Liver (tissue), 10 donors: ENCODE measurements around the gene ADAMTS7. TPM values are rescaled to one million over a fixed set of nuclear protein-coding genes. Genes with fewer than 3 reads are reported as not detected.

Experiments used
- DNase-seq: peaks from one replicate; pipeline ENCODE4 v3.0.0-alpha.2; 2017; ENCODE audit warnings: low spot score
- H3K27ac ChIP-seq, 2 donors: one replicate each; pipeline ENCODE4 v1.7.0; 2013; ENCODE audit warnings: inconsistent platforms in 2 of 2, low read length in 2 of 2, control low read depth in 1 of 2, low read depth in 1 of 2, mild to moderate bottlenecking in 1 of 2
- H3K27me3 ChIP-seq, 4 donors: one replicate each; pipeline versions ENCODE4 v1.6.1 to v1.7.0; 2013; ENCODE audit warnings: low read length in 3 of 4, inconsistent platforms in 1 of 4, mild to moderate bottlenecking in 1 of 4, moderate library complexity in 1 of 4; ENCODE audit not compliant: control insufficient read depth in 4 of 4, insufficient read depth in 4 of 4
- H3K36me3 ChIP-seq, 4 donors: one replicate each; pipeline versions ENCODE4 v1.6.1 to v1.7.0; 2013; ENCODE audit warnings: low read length in 3 of 4, mild to moderate bottlenecking in 3 of 4, low read depth in 1 of 4, moderate library complexity in 1 of 4; ENCODE audit not compliant: control insufficient read depth in 4 of 4, insufficient read depth in 3 of 4
- H3K4me1 ChIP-seq, 4 donors: one replicate each; pipeline versions ENCODE4 v1.6.1 to v1.7.0; 2013; ENCODE audit warnings: low read length in 3 of 4, mild to moderate bottlenecking in 3 of 4, moderate library complexity in 1 of 4; ENCODE audit not compliant: control insufficient read depth in 4 of 4, insufficient read depth in 4 of 4
- H3K4me3 ChIP-seq, 3 donors: one replicate each; pipeline versions ENCODE4 v1.6.1 to v1.7.0; 2013; ENCODE audit warnings: low read length in 3 of 3, control low read depth in 1 of 3, low read depth in 1 of 3, mild to moderate bottlenecking in 1 of 3
- H3K9ac ChIP-seq, 2 donors: one replicate each; pipeline ENCODE4 v1.7.0; 2013; ENCODE audit warnings: low read length in 2 of 2, mild to moderate bottlenecking in 2 of 2, moderate library complexity in 2 of 2, control low read depth in 1 of 2, low read depth in 1 of 2
- H3K9me3 ChIP-seq, 4 donors: one replicate each; pipeline versions ENCODE4 v1.6.1 to v1.7.0; 2013; ENCODE audit warnings: low read length in 3 of 4; ENCODE audit not compliant: control insufficient read depth in 4 of 4
- EGR1 ChIP-seq, 2 donors: IDR thresholded peaks; 2 replicates each; pipeline ENCODE4 v1.6.1; 2016 to 2018; ENCODE audit warnings: antibody characterized with exemption in 2 of 2, low read depth in 2 of 2
- GABPA ChIP-seq, 2 donors: IDR thresholded peaks in 1 of 2; conservative IDR thresholded peaks in 1 of 2; 2 replicates each; pipeline ENCODE4 v1.6.1; 2016; ENCODE audit warnings: antibody characterized with exemption in 2 of 2, mild to moderate bottlenecking in 1 of 2, moderate library complexity in 1 of 2
- HNF4G ChIP-seq: IDR thresholded peaks from 2 replicates; pipeline ENCODE4 v1.6.1; 2016; ENCODE audit warnings: antibody characterized with exemption
- RAD21 ChIP-seq, 2 donors: IDR thresholded peaks; 2 replicates each; pipeline ENCODE4 v1.6.1; 2016; ENCODE audit warnings: antibody characterized with exemption in 2 of 2, mild to moderate bottlenecking in 2 of 2
- YY1 ChIP-seq: IDR thresholded peaks from 2 replicates; pipeline ENCODE4 v1.6.1; 2016; ENCODE audit warnings: antibody characterized with exemption, mild to moderate bottlenecking
- WGBS: extraction: QIAGEN DNeasy Blood & Tissue Kit; methylation state at CpG from one replicate; pipeline ENCODE4 v1.1.7; 2013; 5-methylcytosine and 5-hydroxymethylcytosine counted together
- polyA plus RNA-seq, 2 donors: library from polyadenylated mRNA; stranded (reverse) in 1 of 2; unstranded in 1 of 2; fragments of 200-250 nt in 1 of 2; fragments of >200 nt in 1 of 2; fragmentation: Nextera tagmentation in 1 of 2; extraction: Ambion mirVana in 1 of 2; gene quantifications; one replicate each; pipeline versions ENCODE4 v1.2.1 to v1.2.3, GENCODE V29; 2013 to 2015
- small RNA-seq: library from RNA; depleted of rRNA; stranded (forward); fragments of <200 nt; gene quantifications from one replicate; pipeline ENCODE3, GENCODE V24; 2014
- total RNA-seq, 2 donors: library from RNA; depleted of rRNA; stranded (reverse); fragments of >200 nt; gene quantifications; one replicate each; pipeline ENCODE4 v1.2.3, GENCODE V29; 2014
- TF ChIP-seq, protein P1 (sequence below): IDR thresholded peaks from 2 replicates; pipeline ENCODE4 v1.6.1; 2016; ENCODE audit warnings: antibody characterized with exemption
- TF ChIP-seq, protein P2 (sequence below): fragments of 150-350 bp; IDR thresholded peaks from 2 replicates; pipeline ENCODE4 v1.5.1; 2017; ENCODE audit warnings: improper control_type of control experiment, low read depth, low read length; ENCODE audit not compliant: missing input control
- donor health status: healthy.
- donor health status: healthy.
- donor health status: healthy.
- donor health status: healthy.
- donor health status: healthy.

The ADAMTS7 gene
- total and polyA plus RNA-seq, 4 donors = 0.13 to 2.4 (median 1.3) TPM

DNA sequence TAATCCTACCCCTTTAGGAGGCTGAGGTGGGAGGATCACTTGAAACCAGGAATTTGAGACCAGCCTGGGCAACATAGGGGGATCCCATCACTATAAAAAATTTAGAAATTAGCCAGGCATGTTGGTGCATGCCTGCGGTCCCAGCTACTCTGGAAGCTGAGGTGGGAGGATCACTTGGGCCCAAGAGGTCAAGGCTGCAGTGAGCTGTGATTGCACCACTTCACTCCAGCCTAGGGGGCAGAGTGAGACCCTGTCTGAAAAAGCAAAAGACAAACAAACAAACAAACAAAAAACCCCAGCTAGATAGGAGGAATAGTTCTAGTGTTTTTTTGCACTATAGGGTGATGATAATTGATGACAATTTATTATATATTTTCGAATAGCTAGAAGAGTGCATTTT lies 99.6 kb downstream of the ADAMTS7 start (continued):
- TF ChIP-seq EGR1 (IDR thresholded peaks at IDR 0.05; ENCODE audit: low read depth in 2 of 2) (no peak), GABPA (IDR thresholded peaks at IDR 0.05 in 1 of 2, conservative IDR thresholded peaks at IDR 0.05 in 1 of 2) (no peak), YY1 (no peak)
- TF ChIP-seq, protein P1, sequence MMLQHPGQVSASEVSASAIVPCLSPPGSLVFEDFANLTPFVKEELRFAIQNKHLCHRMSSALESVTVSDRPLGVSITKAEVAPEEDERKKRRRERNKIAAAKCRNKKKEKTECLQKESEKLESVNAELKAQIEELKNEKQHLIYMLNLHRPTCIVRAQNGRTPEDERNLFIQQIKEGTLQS = no peak

DNA sequence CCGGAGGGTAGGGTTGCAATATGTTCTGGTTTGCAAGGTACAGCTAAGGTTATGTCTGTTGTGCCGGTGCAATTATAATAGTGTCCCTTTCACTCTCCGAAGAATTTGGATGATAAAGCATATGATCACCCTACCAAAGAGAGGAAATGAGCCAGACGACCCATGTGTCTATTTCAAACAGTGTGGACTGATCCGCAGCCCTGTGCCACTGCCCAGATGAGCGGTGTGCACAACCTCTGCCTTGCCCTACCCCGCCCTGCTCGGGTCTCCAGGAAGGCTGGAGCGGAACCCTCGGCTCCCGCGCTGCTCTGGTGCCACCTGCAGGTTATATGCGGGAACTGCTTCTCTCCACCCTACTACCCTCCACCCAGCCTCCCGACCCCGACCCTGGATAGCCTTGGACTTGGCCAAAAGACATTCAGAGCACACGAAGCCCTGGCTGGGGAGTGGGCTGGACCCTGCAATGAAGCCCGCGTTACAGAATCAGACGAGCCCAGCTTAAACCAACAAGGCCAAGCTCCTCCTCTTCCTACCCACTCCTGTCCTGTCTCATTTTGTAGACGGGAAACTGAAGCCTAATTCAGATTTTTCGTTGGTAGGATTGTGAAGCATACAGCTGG lies 101.9 kb downstream of the ADAMTS7 start:
- Histone ChIP-seq H3K4me1 (peaks cover 0 to 9% (median 4%) of the 10 kb centered on the region in 4 donors), H3K36me3 (no peaks in the 10 kb centered on the region), H3K9ac (no peak overlapping the region), H3K4me3 (peak overlapping the region in 1 of 3 donors; percentile 18), H3K27me3 (no peaks in the 10 kb centered on the region), H3K9me3 (no peaks in the 10 kb centered on the region), H3K27ac (no peak overlapping the region)
- DNase-seq = peak; percentile 77
- 6% methylated on average over 21 of the region's 21 CpGs for WGBS
- TF ChIP-seq RAD21 (IDR thresholded peaks at IDR 0.05) = peak; percentile 95 to 97
- no peak for TF ChIP-seq HNF4G
- TF ChIP-seq, protein P2, sequence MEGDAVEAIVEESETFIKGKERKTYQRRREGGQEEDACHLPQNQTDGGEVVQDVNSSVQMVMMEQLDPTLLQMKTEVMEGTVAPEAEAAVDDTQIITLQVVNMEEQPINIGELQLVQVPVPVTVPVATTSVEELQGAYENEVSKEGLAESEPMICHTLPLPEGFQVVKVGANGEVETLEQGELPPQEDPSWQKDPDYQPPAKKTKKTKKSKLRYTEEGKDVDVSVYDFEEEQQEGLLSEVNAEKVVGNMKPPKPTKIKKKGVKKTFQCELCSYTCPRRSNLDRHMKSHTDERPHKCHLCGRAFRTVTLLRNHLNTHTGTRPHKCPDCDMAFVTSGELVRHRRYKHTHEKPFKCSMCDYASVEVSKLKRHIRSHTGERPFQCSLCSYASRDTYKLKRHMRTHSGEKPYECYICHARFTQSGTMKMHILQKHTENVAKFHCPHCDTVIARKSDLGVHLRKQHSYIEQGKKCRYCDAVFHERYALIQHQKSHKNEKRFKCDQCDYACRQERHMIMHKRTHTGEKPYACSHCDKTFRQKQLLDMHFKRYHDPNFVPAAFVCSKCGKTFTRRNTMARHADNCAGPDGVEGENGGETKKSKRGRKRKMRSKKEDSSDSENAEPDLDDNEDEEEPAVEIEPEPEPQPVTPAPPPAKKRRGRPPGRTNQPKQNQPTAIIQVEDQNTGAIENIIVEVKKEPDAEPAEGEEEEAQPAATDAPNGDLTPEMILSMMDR = peak; percentile 87

Small RNA genes lying within 50 kb of the gene (small RNA-seq; reads per million reads assigned to genes)
- gene AC022748.3 = not detected

Other genes starting within 250 kb of the ADAMTS7 start
- gene CHRNA5, start 245.9 kb downstream of the ADAMTS7 start, total RNA-seq = under 1 TPM; 0.17 to 0.56 TPM
- gene CHRNA5, start 245.9 kb downstream of the ADAMTS7 start, polyA plus RNA-seq = under 1 TPM; 0.31 to 0.40 TPM
- not detected for gene CHRNA3, start 190.5 kb downstream of the ADAMTS7 start, total RNA-seq
- gene CHRNA3, start 190.5 kb downstream of the ADAMTS7 start, polyA plus RNA-seq = not detected
- not detected for gene CHRNB4, start 170.3 kb downstream of the ADAMTS7 start, total RNA-seq
- not detected for gene CHRNB4, start 170.3 kb downstream of the ADAMTS7 start, polyA plus RNA-seq
- 100 to 1,000 TPM; 120 to 134 TPM for gene MORF4L1, start 61.4 kb upstream of the ADAMTS7 start, total RNA-seq
- 100 to 1,000 TPM in 1 of 2 donors, 10 to 100 TPM in 1; 67.5 to 127 TPM for gene MORF4L1, start 61.4 kb upstream of the ADAMTS7 start, polyA plus RNA-seq
- gene CTSH, start 133.6 kb upstream of the ADAMTS7 start, total RNA-seq = 10 to 100 TPM; 46.3 to 73.3 TPM
- 100 to 1,000 TPM; 118 to 162 TPM for gene CTSH, start 133.6 kb upstream of the ADAMTS7 start, polyA plus RNA-seq